Upper lobe of left lung (tissue), 6 donors: ENCODE data around the gene TCF23. TPM values are rescaled to one million over a fixed set of nuclear protein-coding genes. Genes with fewer than 3 reads are reported as not detected.
A peak's percentile ranks its signal among the peaks of the same experiment; 100 is the strongest.

Experiments
- ATAC-seq, 2 donors: fragments of 200-7000 bp; cut with Tn5 transposase; one replicate each; pipeline ENCODE4 v1.9.1; 2022; ENCODE audit warnings: mild to moderate bottlenecking in 2 of 2, moderate library complexity in 2 of 2; ENCODE audit not compliant: low FRiP score in 2 of 2
- DNase-seq, 2 donors: peaks; one replicate each; pipeline ENCODE4 v3.0.0-alpha.2; 2019 to 2020
- H3K27ac ChIP-seq, 4 donors: fragments of 200-600 bp; sonication (generic); one replicate each; pipeline ENCODE4 v1.5.1; 2016 to 2019
- H3K27me3 ChIP-seq, 4 donors: fragments of 200-600 bp; sonication (generic); one replicate each; pipeline ENCODE4 v1.5.1; 2017 to 2019
- H3K36me3 ChIP-seq, 4 donors: fragments of 200-600 bp; sonication (generic); one replicate each; pipeline ENCODE4 v1.5.1; 2016 to 2019
- H3K4me1 ChIP-seq, 4 donors: fragments of 200-600 bp; sonication (generic); one replicate each; pipeline ENCODE4 v1.5.1; 2018 to 2019
- H3K4me3 ChIP-seq, 4 donors: fragments of 200-600 bp; sonication (generic); one replicate each; pipeline ENCODE4 v1.5.1; 2017 to 2019; ENCODE audit warnings: mild to moderate bottlenecking in 2 of 4, moderate library complexity in 1 of 4
- H3K9me3 ChIP-seq, 4 donors: fragments of 200-600 bp; sonication (generic); one replicate each; pipeline ENCODE4 v1.5.1; 2018 to 2019
- CTCF ChIP-seq, 6 experiments: fragments of 450-650 bp in 4 of 6; fragments of 200-600 bp in 2 of 6; sonication (generic) in 2 of 6; IDR thresholded peaks; one replicate each; pipeline ENCODE4 v1.5.1; 2016 to 2019; ENCODE audit warnings: antibody characterized with exemption in 6 of 6
- EP300 ChIP-seq, 4 donors: sonication (generic); formaldehyde crosslinking; IDR thresholded peaks; one replicate each; pipeline ENCODE4 v1.5.1; 2017; ENCODE audit warnings: antibody characterized with exemption in 4 of 4, control low read depth in 2 of 4
- POLR2A ChIP-seq, 4 donors: fragments of 450-650 bp; IDR thresholded peaks; one replicate each; pipeline ENCODE4 v1.5.1; 2016 to 2017; ENCODE audit warnings: antibody characterized with exemption in 4 of 4, mild to moderate bottlenecking in 2 of 4
- POLR2AphosphoS5 ChIP-seq, 2 donors: sonication (generic); formaldehyde crosslinking; IDR thresholded peaks; one replicate each; pipeline ENCODE4 v1.5.1; 2017; ENCODE audit warnings: antibody characterized with exemption in 2 of 2
- WGBS, 2 donors: methylation state at CpG; one replicate each; pipeline ENCODE4 v1.1.5; 2017 to 2018; 5-methylcytosine and 5-hydroxymethylcytosine counted together
- total RNA-seq, 6 donors: library from RNA; depleted of rRNA in 4 of 6; stranded (reverse); fragments of >200 nt in 4 of 6; gene quantifications; one replicate each; pipeline versions ENCODE4 v1.1.0 to v1.2.1, GENCODE V29; 2016 to 2021
- donor health status: DM: no; HTN: no; CAD: no; lungs with moderate emphysema.
- donor health status: DM: no; HTN: yes; CAD: no; lungs with severe emphysema.

The TCF23 gene
- total RNA-seq, 6 donors from 2014 or later, result 0.13 to 0.20 TPM; not detected in 4

GRCh38 chr2:27198627-27199026 lies 49.8 kb downstream of the TCF23 start:
- Histone ChIP-seq H3K9me3 (no peaks in the 10 kb centered on the region), H3K4me3 (no peak overlapping the region), H3K27me3 (no peaks in the 10 kb centered on the region), H3K36me3 (peaks cover 4 to 38% (median 24%) of the 10 kb centered on the region in 4 donors), H3K4me1 (no peaks in the 10 kb centered on the region), H3K27ac (no peak overlapping the region)
- ATAC-seq (no peak), DNase-seq (no peak)
- 76% methylated on average over 2 of the region's 2 CpGs for WGBS, 2 donors
- no peak for TF ChIP-seq POLR2A (IDR thresholded peaks at IDR 0.05)
- no peak for TF ChIP-seq POLR2AphosphoS5 (IDR thresholded peaks at IDR 0.05)
- TF ChIP-seq EP300 (IDR thresholded peaks at IDR 0.05), result no peak
- TF ChIP-seq CTCF (IDR thresholded peaks at IDR 0.05), result no peak

GRCh38 chr2:27199241-27199640 lies 50.4 kb downstream of the TCF23 start:
- no peak for DNase-seq
- no peaks in the 10 kb centered on the region for H3K9me3 ChIP-seq
- TF ChIP-seq POLR2AphosphoS5 (IDR thresholded peaks at IDR 0.05) (no peak), POLR2A (IDR thresholded peaks at IDR 0.05) (no peak), CTCF (IDR thresholded peaks at IDR 0.05) (no peak)
- 84 to 92% methylated on average over 2 of the region's 2 CpGs for WGBS, 2 donors
- ATAC-seq, result peak in 1 of 2 donors; percentile 28
- H3K4me3 ChIP-seq, result no peak overlapping the region
- H3K36me3 ChIP-seq, result peaks cover 4 to 44% (median 30%) of the 10 kb centered on the region in 4 donors
- no peak overlapping the region for H3K27ac ChIP-seq
- no peaks in the 10 kb centered on the region for H3K4me1 ChIP-seq
- H3K27me3 ChIP-seq, result no peaks in the 10 kb centered on the region

- Histone ChIP-seq H3K4me3 (no peak overlapping the region), H3K27ac (no peak overlapping the region), H3K4me1 (no peaks in the 10 kb centered on the region), H3K27me3 (no peaks in the 10 kb centered on the region), H3K36me3 (peaks cover 4 to 67% (median 51%) of the 10 kb centered on the region in 4 donors), H3K9me3 (no peaks in the 10 kb centered on the region)
- WGBS, 2 donors, result 94 to 96% methylated on average over 7 of the region's 7 CpGs
- DNase-seq, result peak in 1 of 2 donors; percentile 42
- TF ChIP-seq POLR2AphosphoS5 (IDR thresholded peaks at IDR 0.05) (no peak), CTCF (IDR thresholded peaks at IDR 0.05) (no peak)
- no peak for ATAC-seq
Observed at GRCh38 chr2:27201675-27202074, 52.9 kb downstream of the TCF23 start.

GRCh38 chr2:27202854-27203253 lies 54.0 kb downstream of the TCF23 start:
- Histone ChIP-seq H3K27me3 (no peaks in the 10 kb centered on the region), H3K36me3 (peaks cover 4 to 79% (median 62%) of the 10 kb centered on the region in 4 donors), H3K4me3 (no peak overlapping the region), H3K4me1 (no peaks in the 10 kb centered on the region), H3K27ac (no peak overlapping the region), H3K9me3 (no peaks in the 10 kb centered on the region)
- no peak for TF ChIP-seq POLR2A (IDR thresholded peaks at IDR 0.05)
- TF ChIP-seq POLR2AphosphoS5 (IDR thresholded peaks at IDR 0.05), result no peak
- TF ChIP-seq EP300 (IDR thresholded peaks at IDR 0.05), result no peak
- TF ChIP-seq CTCF (IDR thresholded peaks at IDR 0.05), result no peak
- DNase-seq (no peak), ATAC-seq (no peak)
- WGBS, 2 donors, result 78 to 89% methylated on average over 2 of the region's 2 CpGs

GRCh38 chr2:27203741-27204140 lies 54.9 kb downstream of the TCF23 start:
- Histone ChIP-seq H3K27ac (no peak overlapping the region), H3K4me1 (no peaks in the 10 kb centered on the region), H3K4me3 (no peak overlapping the region), H3K27me3 (no peaks in the 10 kb centered on the region), H3K9me3 (no peaks in the 10 kb centered on the region), H3K36me3 (peaks cover 4 to 88% (median 69%) of the 10 kb centered on the region in 4 donors)
- ATAC-seq, result no peak
- TF ChIP-seq CTCF (IDR thresholded peaks at IDR 0.05) (no peak), EP300 (IDR thresholded peaks at IDR 0.05) (no peak), POLR2AphosphoS5 (IDR thresholded peaks at IDR 0.05) (no peak), POLR2A (IDR thresholded peaks at IDR 0.05) (no peak)
- 92 to 93% methylated on average over 9 of the region's 9 CpGs for WGBS, 2 donors
- no peak for DNase-seq
